ENCODE measurements around the gene ASIC1. TPM values are rescaled to one million over a fixed set of nuclear protein-coding genes. Genes with fewer than 3 reads are reported as not detected.

Gene ASIC1
- total RNA-seq, 1 donor from 2014 or later, result 18.1 TPM

GRCh38 chr12:50111693-50112455 lies 54.5 kb downstream of the ASIC1 start, which contains the start of gene COX14:
COX14 (plus strand) TSS chr12:50112236; CDS start chr12:50120044, 7,808 bp downstream.
- Mint-ChIP-seq H3K4me3 (peak within 1 kb of the TSS; percentile 100), H3K27me3 (no peaks in the 10 kb centered on the region), H3K27ac (peak within 1 kb of the TSS; percentile 100), H3K36me3 (peaks cover 8% of the 10 kb centered on the region), H3K9me3 (no peaks in the 10 kb centered on the region), H3K4me1 (ENCODE audit: unreplicated experiment) (peaks cover 37% of the 10 kb centered on the region)
- DNase-seq (ENCODE audit: extremely low spot score, unreplicated experiment), result peak; percentile 99
- TF ChIP-seq CTCF (conservative IDR thresholded peaks at IDR 0.05), result peak; percentile 95

- H3K36me3 Mint-ChIP-seq, result peaks cover 8% of the 10 kb centered on the region
- no peaks in the 10 kb centered on the region for H3K27me3 Mint-ChIP-seq
- H3K4me3 Mint-ChIP-seq, result peak overlapping the region; percentile 100
- no peak for TF ChIP-seq CTCF (conservative IDR thresholded peaks at IDR 0.05)
- H3K27ac Mint-ChIP-seq, result peak overlapping the region; percentile 100
- H3K4me1 Mint-ChIP-seq (ENCODE audit: unreplicated experiment), result peaks cover 37% of the 10 kb centered on the region
- H3K9me3 Mint-ChIP-seq, result no peaks in the 10 kb centered on the region
- DNase-seq (ENCODE audit: extremely low spot score, unreplicated experiment), result no peak
Observed at GRCh38 chr12:50112456-50113218, 55.2 kb downstream of the ASIC1 start.

GRCh38 chr12:50117057-50117622 lies 59.7 kb downstream of the ASIC1 start:
- Mint-ChIP-seq H3K27me3 (no peaks in the 10 kb centered on the region), H3K27ac (no peak overlapping the region), H3K4me3 (no peak overlapping the region), H3K4me1 (ENCODE audit: unreplicated experiment) (peaks cover 15% of the 10 kb centered on the region), H3K9me3 (no peaks in the 10 kb centered on the region), H3K36me3 (peaks cover 14% of the 10 kb centered on the region)
- TF ChIP-seq CTCF (conservative IDR thresholded peaks at IDR 0.05), result no peak
- DNase-seq (ENCODE audit: extremely low spot score, unreplicated experiment), result no peak

- no peak for DNase-seq (ENCODE audit: extremely low spot score, unreplicated experiment)
- H3K9me3 Mint-ChIP-seq, result no peaks in the 10 kb centered on the region
- no peaks in the 10 kb centered on the region for H3K27me3 Mint-ChIP-seq
- H3K36me3 Mint-ChIP-seq, result peaks cover 20% of the 10 kb centered on the region
- H3K4me3 Mint-ChIP-seq, result no peak overlapping the region
- no peak overlapping the region for H3K27ac Mint-ChIP-seq
- H3K4me1 Mint-ChIP-seq (ENCODE audit: unreplicated experiment), result peaks cover 6% of the 10 kb centered on the region
- TF ChIP-seq CTCF (conservative IDR thresholded peaks at IDR 0.05), result no peak
Observed at GRCh38 chr12:50119387-50119786, 62.0 kb downstream of the ASIC1 start.

GRCh38 chr12:50120521-50120920 lies 63.1 kb downstream of the ASIC1 start:
- no peaks in the 10 kb centered on the region for H3K27me3 Mint-ChIP-seq
- no peaks in the 10 kb centered on the region for H3K9me3 Mint-ChIP-seq
- no peak overlapping the region for H3K4me3 Mint-ChIP-seq
- no peak overlapping the region for H3K27ac Mint-ChIP-seq
- H3K4me1 Mint-ChIP-seq (ENCODE audit: unreplicated experiment), result peaks cover 3% of the 10 kb centered on the region
- TF ChIP-seq CTCF (conservative IDR thresholded peaks at IDR 0.05), result no peak
- H3K36me3 Mint-ChIP-seq, result peaks cover 21% of the 10 kb centered on the region
- DNase-seq (ENCODE audit: extremely low spot score, unreplicated experiment), result no peak

Measured in type B pancreatic cell (in vitro differentiated cells).